CD14-positive monocyte (primary cell): ENCODE data around the gene NFKBIA. TPM values are rescaled to one million over a fixed set of nuclear protein-coding genes. Genes with fewer than 3 reads are reported as not detected.
"Not testable (repeated sequence)": the region's sequence is repeated elsewhere in the genome, so short reads cannot be mapped to it uniquely, and the experiment has no call there.

Source experiments
- DNase-seq, 3 donors: peaks; one replicate each; pipeline ENCODE4 v3.0.0-alpha.2; 2011 to 2022
- H2AFZ ChIP-seq: 2 replicates; pipeline ENCODE4 v1.6.0; 2012; ENCODE audit warnings: mild to moderate bottlenecking, low read depth, low read length, inconsistent platforms; ENCODE audit not compliant: insufficient read depth, poor library complexity, severe bottlenecking
- H3K27ac ChIP-seq, 2 donors: 1 replicate in 1 of 2; 2 replicates in 1 of 2; pipeline ENCODE4 v1.5.1; 2012 to 2013; ENCODE audit warnings: low read length in 2 of 2, control low read depth in 1 of 2, inconsistent platforms in 1 of 2, low read depth in 1 of 2, mild to moderate bottlenecking in 1 of 2
- H3K27me3 ChIP-seq, 2 donors: one replicate each; pipeline versions ENCODE4 v1.6.0 to v1.6.1; 2011 to 2013; ENCODE audit warnings: low read length in 2 of 2; ENCODE audit not compliant: control insufficient read depth in 2 of 2, insufficient read depth in 2 of 2
- H3K36me3 ChIP-seq, 2 donors: replicated peaks in 1 of 2; 1 replicate in 1 of 2; 2 replicates in 1 of 2; pipeline versions ENCODE4 v1.5.1 to v1.6.1; 2012 to 2013; ENCODE audit warnings: low read length in 2 of 2, control low read depth in 1 of 2, inconsistent platforms in 1 of 2, mild to moderate bottlenecking in 1 of 2; ENCODE audit not compliant: insufficient read depth in 2 of 2, control insufficient read depth in 1 of 2
- H3K4me1 ChIP-seq, 2 donors: 1 replicate in 1 of 2; 2 replicates in 1 of 2; pipeline versions ENCODE4 v1.5.1 to v1.6.1; 2012 to 2013; ENCODE audit warnings: low read length in 2 of 2, control low read depth in 1 of 2, inconsistent platforms in 1 of 2, mild to moderate bottlenecking in 1 of 2, moderate library complexity in 1 of 2; ENCODE audit not compliant: insufficient read depth in 2 of 2, control insufficient read depth in 1 of 2
- H3K4me2 ChIP-seq: replicated peaks from 2 replicates; pipeline ENCODE3; 2012; ENCODE audit warnings: low read length, moderate library complexity, mild to moderate bottlenecking; ENCODE audit not compliant: poor library complexity, severe bottlenecking; ENCODE audit errors: extremely low read depth
- H3K4me3 ChIP-seq, 3 experiments: fragments of 200-600 bp in 1 of 3; sonication (generic) in 1 of 3; replicated peaks in 1 of 3; 1 replicate in 2 of 3; 2 replicates in 1 of 3; pipeline ENCODE4 v1.5.1; 2011 to 2013; ENCODE audit warnings: low read length in 3 of 3, mild to moderate bottlenecking in 3 of 3, control low read depth in 2 of 3, low read depth in 2 of 3, inconsistent platforms in 1 of 3, moderate library complexity in 1 of 3
- H3K79me2 ChIP-seq: 2 replicates; pipeline ENCODE4 v1.6.0; 2012; ENCODE audit warnings: mild to moderate bottlenecking, control low read depth, inconsistent platforms, low read length, moderate library complexity; ENCODE audit not compliant: insufficient read depth
- H3K9ac ChIP-seq: 2 replicates; pipeline ENCODE4 v1.6.0; 2017; ENCODE audit warnings: low read length, mild to moderate bottlenecking; ENCODE audit not compliant: insufficient read depth, poor library complexity, severe bottlenecking
- H3K9me3 ChIP-seq, 2 donors: replicated peaks in 1 of 2; 1 replicate in 1 of 2; 2 replicates in 1 of 2; pipeline versions ENCODE4 v1.5.1 to v1.6.1; 2012 to 2013; ENCODE audit warnings: low read length in 2 of 2, control low read depth in 1 of 2; ENCODE audit not compliant: control insufficient read depth in 1 of 2, insufficient read depth in 1 of 2
- H4K20me1 ChIP-seq: 2 replicates; pipeline ENCODE4 v1.6.0; 2012; ENCODE audit warnings: mild to moderate bottlenecking, low read length, control low read depth, moderate library complexity; ENCODE audit not compliant: insufficient read depth
- H3K27ac Mint-ChIP-seq, 7 donors: one replicate each; pipeline ENCODE4 v1.8.0; 2020; ENCODE audit warnings: mild to moderate bottlenecking in 7 of 7, mixed read lengths in 7 of 7, moderate library complexity in 6 of 7, inconsistent platforms in 2 of 7
- H3K27me3 Mint-ChIP-seq, 3 donors: one replicate each; pipeline ENCODE4 v1.8.0; 2021 to 2022; ENCODE audit warnings: low read depth in 3 of 3, mild to moderate bottlenecking in 3 of 3, mixed read lengths in 3 of 3, moderate library complexity in 3 of 3, inconsistent platforms in 1 of 3
- H3K36me3 Mint-ChIP-seq, 2 donors: one replicate each; pipeline ENCODE4 v1.8.0; 2020; ENCODE audit warnings: mixed read lengths in 2 of 2, inconsistent platforms in 1 of 2, mild to moderate bottlenecking in 1 of 2
- H3K4me1 Mint-ChIP-seq: one replicate; pipeline ENCODE4 v1.8.0; 2020; ENCODE audit warnings: mild to moderate bottlenecking, mixed read lengths
- H3K4me3 Mint-ChIP-seq, 2 donors: one replicate each; pipeline ENCODE4 v1.8.0; 2020; ENCODE audit warnings: mild to moderate bottlenecking in 2 of 2, mixed read lengths in 2 of 2, moderate library complexity in 1 of 2
- H3K9me3 Mint-ChIP-seq, 7 donors: one replicate each; pipeline ENCODE4 v1.8.0; 2020 to 2022; ENCODE audit warnings: mixed read lengths in 7 of 7, mild to moderate bottlenecking in 6 of 7, moderate library complexity in 6 of 7, inconsistent platforms in 2 of 7
- WGBS: methylation state at CpG from one replicate; pipeline ENCODE4 v1.1.5; 2013; ENCODE audit warnings: missing lambda C conversion rate; ENCODE audit not compliant: insufficient coverage; 5-methylcytosine and 5-hydroxymethylcytosine counted together
- intact Hi-C, 2 donors: fragments of 100-400 bp; cut with micrococcal nuclease; formaldehyde crosslinking; loops; one replicate each; pipeline versions ENCODE4 v1.15.0 to v1.15.1; 2023
- polyA plus RNA-seq, 3 donors: library from polyadenylated mRNA; depleted of rRNA in 1 of 3; unstranded in 2 of 3; stranded (reverse) in 1 of 3; fragments of 300-500 nt in 2 of 3; fragments of >200 nt in 1 of 3; fragmentation: Illumina TruSeq in 2 of 3; gene quantifications; 1 replicate in 2 of 3; 2 replicates in 1 of 3; pipeline ENCODE4 v1.2.3, GENCODE V29; 2012 to 2021
- TF ChIP-seq, protein P1 (sequence below): fragments of 200-600 bp; IDR thresholded peaks from one replicate; pipeline ENCODE4 v1.8.0; 2022; ENCODE audit warnings: antibody characterized with exemption, mild to moderate bottlenecking

NFKBIA gene
- polyA plus RNA-seq, 3 donors = 868 to 4,739 (median 935) TPM

- no peaks in the 10 kb centered on the region for H4K20me1 ChIP-seq
- Mint-ChIP-seq H3K4me3 (no peak overlapping the region), H3K4me1 (peaks cover 5% of the 10 kb centered on the region), H3K27ac (no peak overlapping the region), H3K27me3 (peaks cover 0 to 4% (median 2%) of the 10 kb centered on the region in 3 donors), H3K9me3 (peaks cover 0 to 5% (median 2%) of the 10 kb centered on the region in 7 donors), H3K36me3 (no peaks in the 10 kb centered on the region)
- no peak overlapping the region for H3K9ac ChIP-seq
- TF ChIP-seq, protein P1, sequence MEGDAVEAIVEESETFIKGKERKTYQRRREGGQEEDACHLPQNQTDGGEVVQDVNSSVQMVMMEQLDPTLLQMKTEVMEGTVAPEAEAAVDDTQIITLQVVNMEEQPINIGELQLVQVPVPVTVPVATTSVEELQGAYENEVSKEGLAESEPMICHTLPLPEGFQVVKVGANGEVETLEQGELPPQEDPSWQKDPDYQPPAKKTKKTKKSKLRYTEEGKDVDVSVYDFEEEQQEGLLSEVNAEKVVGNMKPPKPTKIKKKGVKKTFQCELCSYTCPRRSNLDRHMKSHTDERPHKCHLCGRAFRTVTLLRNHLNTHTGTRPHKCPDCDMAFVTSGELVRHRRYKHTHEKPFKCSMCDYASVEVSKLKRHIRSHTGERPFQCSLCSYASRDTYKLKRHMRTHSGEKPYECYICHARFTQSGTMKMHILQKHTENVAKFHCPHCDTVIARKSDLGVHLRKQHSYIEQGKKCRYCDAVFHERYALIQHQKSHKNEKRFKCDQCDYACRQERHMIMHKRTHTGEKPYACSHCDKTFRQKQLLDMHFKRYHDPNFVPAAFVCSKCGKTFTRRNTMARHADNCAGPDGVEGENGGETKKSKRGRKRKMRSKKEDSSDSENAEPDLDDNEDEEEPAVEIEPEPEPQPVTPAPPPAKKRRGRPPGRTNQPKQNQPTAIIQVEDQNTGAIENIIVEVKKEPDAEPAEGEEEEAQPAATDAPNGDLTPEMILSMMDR = peak; percentile 57
- intact Hi-C loops = no loop called here
- no peak overlapping the region for H3K4me3 ChIP-seq
- no peak for DNase-seq
- H2AFZ ChIP-seq = no peak overlapping the region
- no peaks in the 10 kb centered on the region for H3K9me3 ChIP-seq
- no peaks in the 10 kb centered on the region for H3K4me1 ChIP-seq
- no peaks in the 10 kb centered on the region for H3K27me3 ChIP-seq
- WGBS = 100% methylated on average over 2 of the region's 8 CpGs
- H3K36me3 ChIP-seq = no peaks in the 10 kb centered on the region
- no peak overlapping the region for H3K4me2 ChIP-seq
- H3K27ac ChIP-seq = no peak overlapping the region
- H3K79me2 ChIP-seq = no peaks in the 10 kb centered on the region
Observed at GRCh38 chr14:35438910-35439713, 34.6 kb upstream of the NFKBIA start.

DNA sequence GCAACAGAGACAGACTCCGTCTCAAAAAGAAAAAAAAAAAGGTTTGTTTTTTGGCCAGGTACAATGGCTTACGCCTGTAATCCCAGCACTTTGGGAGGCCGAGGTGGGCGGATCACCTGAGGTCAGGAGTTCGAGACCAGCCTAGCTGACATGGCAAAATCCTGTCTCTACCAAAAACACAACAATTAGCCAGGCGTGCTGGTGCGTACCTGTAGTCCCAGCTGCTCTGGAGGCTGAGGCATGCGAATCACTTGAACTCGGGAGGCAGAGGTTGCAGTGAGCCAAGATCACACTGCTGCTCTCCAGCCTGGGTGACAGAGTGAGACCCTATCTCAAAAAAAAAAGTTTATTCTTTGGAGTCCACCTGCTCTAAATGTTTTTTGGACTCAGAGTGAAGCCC lies 33.9 kb upstream of the NFKBIA start:
- H3K4me2 ChIP-seq, intact Hi-C loops: not testable (repeated sequence)
- WGBS = 100% methylated on average over 6 of the region's 9 CpGs

More for the DNA sequence above, 33.9 kb upstream of the NFKBIA start:
- H2AFZ ChIP-seq, H3K27me3 ChIP-seq, H3K27me3 Mint-ChIP-seq, H3K4me1 Mint-ChIP-seq, H3K27ac ChIP-seq, H3K9me3 Mint-ChIP-seq, H3K27ac Mint-ChIP-seq, H3K4me3 Mint-ChIP-seq, H4K20me1 ChIP-seq, H3K4me3 ChIP-seq, H3K9ac ChIP-seq, H3K79me2 ChIP-seq, H3K36me3 ChIP-seq, DNase-seq, H3K36me3 Mint-ChIP-seq, H3K4me1 ChIP-seq, H3K9me3 ChIP-seq: not testable (repeated sequence)
